ENCODE data around the gene CHIC1.
"Not testable (repeated sequence)": the region's sequence is repeated elsewhere in the genome, so short reads cannot be mapped to it uniquely, and the experiment has no call there.

Gene CHIC1

DNA sequence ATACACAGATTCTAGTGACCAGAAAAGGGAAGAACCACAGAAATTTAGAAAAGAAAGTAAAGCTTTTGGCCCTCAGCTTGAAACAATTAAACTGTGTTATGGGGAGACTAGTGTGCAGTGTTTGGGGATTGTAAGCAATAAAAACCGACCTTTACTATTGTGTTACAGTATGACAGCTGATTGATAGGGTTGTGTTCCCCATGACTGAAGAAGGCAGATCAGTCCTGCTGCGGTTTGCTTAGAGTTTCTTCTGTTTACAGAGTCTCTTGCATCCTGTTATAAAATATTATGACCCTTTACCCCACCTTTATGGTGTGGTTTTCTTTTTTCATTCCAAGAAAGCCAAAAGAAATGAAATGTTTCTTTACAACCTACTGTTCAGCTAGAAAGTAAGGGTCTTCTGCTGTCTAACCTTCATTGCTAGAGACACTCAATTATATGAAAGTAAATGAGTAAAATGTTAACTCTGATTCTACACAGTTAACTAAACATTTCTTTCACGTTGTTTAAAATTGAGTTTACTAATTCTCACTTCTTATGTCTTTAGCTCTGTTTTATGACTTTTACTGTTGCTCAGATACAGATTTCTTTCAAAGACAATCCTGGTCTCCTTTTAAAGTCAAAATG lies 18.1 kb downstream of the CHIC1 start:
- peak; percentile 69 for FAIRE-seq
- no peak for DNase-seq (ENCODE audit: insufficient read length, low spot score)
- no peak for TF ChIP-seq POU2F2 (IDR thresholded peaks at IDR 0.05; ENCODE audit: low read depth, low read length)
- no peak for TF ChIP-seq SPI1 (IDR thresholded peaks at IDR 0.05; ENCODE audit: low read depth, low read length)
- TF ChIP-seq TAF1 (IDR thresholded peaks at IDR 0.05; ENCODE audit: low read depth, low read length), result no peak
- no peak for TF ChIP-seq POLR2AphosphoS5 (IDR thresholded peaks at IDR 0.05; ENCODE audit: low read depth, low read length)
- no peak for TF ChIP-seq POLR2A (IDR thresholded peaks at IDR 0.05; ENCODE audit: low read depth, low read length)
- no peak for TF ChIP-seq PAX5 (IDR thresholded peaks at IDR 0.05; ENCODE audit: insufficient read depth, low read length, severe bottlenecking)

DNA sequence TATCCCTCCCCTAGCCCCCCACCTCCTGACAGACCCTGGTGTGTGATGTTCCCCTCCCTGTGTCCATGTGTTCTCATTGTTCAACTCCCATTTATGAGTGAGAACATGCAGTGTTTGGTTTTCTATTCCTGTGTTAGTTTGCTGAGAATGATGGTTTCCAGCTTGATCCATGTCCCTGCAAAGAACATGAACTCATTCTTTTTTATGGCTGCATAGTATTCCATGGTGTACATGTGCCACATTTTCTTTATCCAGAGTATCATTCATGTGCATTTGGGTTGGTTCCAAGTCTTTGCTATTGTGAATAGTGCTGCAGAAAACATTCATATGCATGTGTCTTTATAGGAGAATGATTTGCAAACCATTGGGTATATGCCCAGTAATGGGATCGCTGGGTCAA lies 34.8 kb downstream of the CHIC1 start:
- not testable (repeated sequence) for FAIRE-seq

DNA sequence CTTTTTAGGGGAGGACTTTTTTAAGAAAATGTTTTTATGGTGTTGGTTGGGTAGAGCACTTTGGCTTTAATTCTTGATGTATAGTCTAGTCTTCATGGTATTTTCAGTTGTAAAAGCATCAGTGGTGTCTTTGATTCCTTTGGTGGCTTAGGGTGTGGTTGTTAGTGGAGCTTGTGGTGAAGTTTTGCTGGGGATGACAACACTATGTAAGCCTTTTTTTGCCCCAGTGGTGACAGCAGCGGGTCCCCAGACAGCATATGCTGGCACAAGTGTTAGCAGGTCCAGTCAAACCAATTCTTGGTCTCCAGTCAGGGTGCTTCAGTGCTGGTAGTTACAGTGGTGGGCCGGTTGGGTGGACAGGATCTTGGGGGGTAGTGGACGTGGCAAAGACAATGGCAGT lies 52.0 kb downstream of the CHIC1 start:
- no peak for TF ChIP-seq POLR2AphosphoS5 (IDR thresholded peaks at IDR 0.05; ENCODE audit: low read depth, low read length)
- no peak for TF ChIP-seq TAF1 (IDR thresholded peaks at IDR 0.05; ENCODE audit: low read depth, low read length)
- no peak for TF ChIP-seq SPI1 (IDR thresholded peaks at IDR 0.05; ENCODE audit: low read depth, low read length)
- TF ChIP-seq POLR2A (IDR thresholded peaks at IDR 0.05; ENCODE audit: low read depth, low read length), result no peak
- TF ChIP-seq POU2F2 (IDR thresholded peaks at IDR 0.05; ENCODE audit: low read depth, low read length), result no peak
- no peak for TF ChIP-seq PAX5 (IDR thresholded peaks at IDR 0.05; ENCODE audit: insufficient read depth, low read length, severe bottlenecking)
- FAIRE-seq (no peak), DNase-seq (ENCODE audit: insufficient read length, low spot score) (no peak)

More for the DNA sequence above, 34.8 kb downstream of the CHIC1 start:
- DNase-seq (ENCODE audit: insufficient read length, low spot score), result not testable (repeated sequence)

DNA sequence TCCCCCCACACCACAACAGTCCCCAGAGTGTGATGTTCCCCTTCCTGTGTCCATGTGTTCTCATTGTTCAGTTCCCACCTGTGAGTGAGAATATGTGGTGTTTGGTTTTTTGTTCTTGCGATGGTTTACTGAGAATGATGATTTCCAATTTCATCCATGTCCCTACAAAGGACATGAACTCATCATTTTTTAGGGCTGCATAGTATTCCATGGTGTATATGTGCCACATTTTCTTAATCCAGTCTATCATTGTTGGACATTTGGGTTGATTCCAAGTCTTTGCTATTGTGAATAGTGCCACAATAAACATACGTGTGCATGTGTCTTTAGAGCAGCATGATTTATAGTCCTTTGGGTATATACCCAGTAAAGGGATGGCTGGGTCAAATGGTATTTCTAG lies 78.7 kb downstream of the CHIC1 start:
- not testable (repeated sequence) for DNase-seq (ENCODE audit: insufficient read length, low spot score); FAIRE-seq

DNA sequence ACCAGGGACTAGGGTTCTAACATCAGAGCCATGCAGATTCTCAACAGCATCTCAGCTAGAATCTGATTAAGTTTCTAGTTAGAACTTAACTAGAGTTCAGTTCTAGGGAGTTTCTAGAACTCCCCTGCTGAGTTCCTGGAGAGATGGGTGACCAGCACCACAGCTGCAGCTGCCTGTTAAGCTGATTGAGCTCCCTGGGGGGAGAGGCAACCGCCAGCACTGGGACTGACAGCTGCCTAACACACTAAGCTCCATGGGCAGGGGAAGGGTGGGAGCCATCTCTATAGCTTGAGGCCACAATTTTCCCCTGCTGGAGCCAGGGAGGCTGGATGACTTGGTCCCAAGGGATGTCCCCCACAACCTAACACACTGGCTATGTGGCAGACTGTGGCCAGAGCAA lies 84.2 kb downstream of the CHIC1 start:
- FAIRE-seq, result peak; percentile 61
- no peak for TF ChIP-seq PAX5 (IDR thresholded peaks at IDR 0.05; ENCODE audit: insufficient read depth, low read length, severe bottlenecking)
- no peak for TF ChIP-seq POLR2A (IDR thresholded peaks at IDR 0.05; ENCODE audit: low read depth, low read length)
- no peak for TF ChIP-seq POU2F2 (IDR thresholded peaks at IDR 0.05; ENCODE audit: low read depth, low read length)
- TF ChIP-seq SPI1 (IDR thresholded peaks at IDR 0.05; ENCODE audit: low read depth, low read length), result no peak
- TF ChIP-seq POLR2AphosphoS5 (IDR thresholded peaks at IDR 0.05; ENCODE audit: low read depth, low read length), result no peak
- no peak for TF ChIP-seq TAF1 (IDR thresholded peaks at IDR 0.05; ENCODE audit: low read depth, low read length)
- DNase-seq (ENCODE audit: insufficient read length, low spot score), result no peak

DNA sequence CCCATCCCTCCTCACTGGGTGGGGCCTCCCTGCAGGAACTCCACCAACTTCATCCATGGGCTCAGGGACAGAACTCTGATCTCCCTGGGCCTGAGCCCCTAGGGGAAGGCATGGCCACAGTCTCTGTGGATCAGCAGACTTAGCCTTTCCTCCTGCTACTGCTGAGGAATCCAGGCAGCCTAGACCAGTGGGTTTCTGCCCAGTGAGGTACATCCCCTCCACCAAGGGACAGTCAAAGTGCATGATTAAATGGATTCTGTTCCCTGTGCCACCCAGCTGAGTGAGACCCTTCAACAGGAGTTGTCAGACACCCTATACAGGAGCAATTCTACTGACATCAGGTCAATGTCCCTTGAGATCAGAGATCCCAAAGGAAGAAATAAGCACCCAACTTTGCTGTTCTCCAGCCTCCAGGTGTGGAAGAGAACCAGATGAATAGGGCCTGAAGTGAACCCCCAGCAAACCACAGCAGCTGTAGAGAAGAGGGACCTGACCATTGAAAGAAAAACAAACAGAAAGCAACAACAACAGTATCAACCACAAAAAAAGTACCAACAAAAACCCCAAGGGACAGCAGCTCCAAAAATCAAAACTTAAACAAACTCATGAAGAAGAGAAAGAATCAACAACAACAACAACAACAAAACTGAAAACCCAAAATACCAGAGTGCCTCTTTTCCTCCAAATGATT lies 84.8 kb downstream of the CHIC1 start:
- TF ChIP-seq POLR2A (IDR thresholded peaks at IDR 0.05; ENCODE audit: low read depth, low read length) (no peak), SPI1 (IDR thresholded peaks at IDR 0.05; ENCODE audit: low read depth, low read length) (no peak)
- DNase-seq (ENCODE audit: insufficient read length, low spot score) (no peak), FAIRE-seq (peak; percentile 26)

DNA sequence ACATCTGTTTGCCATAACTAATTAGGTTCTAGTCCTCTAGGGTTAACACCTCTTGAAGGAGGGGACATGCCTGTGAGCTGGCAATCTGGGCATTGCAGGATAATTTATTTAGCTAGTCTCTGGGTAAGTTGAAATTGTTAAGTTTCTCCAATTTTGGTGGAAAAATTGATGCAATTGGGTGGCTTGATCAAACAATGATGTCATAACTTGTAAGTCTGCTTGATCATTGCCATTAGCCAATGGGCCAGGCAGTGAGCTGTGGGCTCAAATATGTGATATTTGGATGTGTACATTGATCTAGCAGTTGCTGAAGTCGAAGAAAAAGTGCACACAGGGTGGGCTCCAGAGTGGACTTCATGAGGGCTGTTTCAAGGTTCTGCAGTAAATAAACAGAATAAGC lies 98.3 kb downstream of the CHIC1 start:
- not testable (repeated sequence) for FAIRE-seq; DNase-seq (ENCODE audit: insufficient read length, low spot score)

DNA sequence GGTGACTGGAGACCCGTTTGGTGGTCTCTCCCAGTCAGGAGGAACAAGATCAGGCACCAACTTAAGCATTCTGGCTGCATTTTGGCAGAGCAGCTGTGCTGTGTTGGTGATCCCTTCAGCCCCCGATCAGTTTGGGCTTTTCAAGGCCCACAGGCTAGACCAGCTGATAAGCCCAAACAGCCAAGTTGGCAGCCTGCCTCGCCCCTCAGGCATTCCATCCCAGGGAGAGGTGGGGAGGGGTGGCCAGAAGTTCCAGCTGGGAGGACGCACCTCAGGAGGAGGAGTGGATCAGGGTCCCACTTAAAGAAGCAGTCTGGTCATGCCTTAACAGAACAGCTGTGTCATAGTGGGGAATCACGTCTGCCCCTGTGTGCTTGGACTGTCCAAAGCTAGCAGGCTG lies 105.8 kb downstream of the CHIC1 start:
- DNase-seq (ENCODE audit: insufficient read length, low spot score), result no peak
- FAIRE-seq, result no peak
- TF ChIP-seq PAX5 (IDR thresholded peaks at IDR 0.05; ENCODE audit: insufficient read depth, low read length, severe bottlenecking) (no peak), POLR2AphosphoS5 (IDR thresholded peaks at IDR 0.05; ENCODE audit: low read depth, low read length) (no peak), SPI1 (IDR thresholded peaks at IDR 0.05; ENCODE audit: low read depth, low read length) (no peak), POLR2A (IDR thresholded peaks at IDR 0.05; ENCODE audit: low read depth, low read length) (no peak), POU2F2 (IDR thresholded peaks at IDR 0.05; ENCODE audit: low read depth, low read length) (no peak)

DNA sequence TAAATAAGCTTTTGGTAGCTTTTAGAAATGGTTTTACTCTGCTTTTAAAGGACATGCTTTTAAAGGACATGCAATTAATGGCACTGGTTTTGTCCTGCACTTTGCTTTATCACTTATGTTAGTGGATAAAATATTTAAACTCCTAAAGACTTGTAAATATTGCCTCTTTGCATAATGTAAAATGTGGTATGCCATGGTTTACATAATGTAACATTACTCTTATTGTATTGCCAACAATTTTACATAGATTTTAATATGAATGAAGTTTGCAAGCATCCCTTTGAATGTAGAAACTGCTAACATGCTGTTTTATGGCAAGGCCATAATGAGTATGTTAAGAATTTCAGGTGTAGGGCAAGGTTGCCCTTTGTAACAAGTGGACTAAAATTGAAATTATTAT lies 118.4 kb downstream of the CHIC1 start:
- FAIRE-seq (no peak), DNase-seq (ENCODE audit: insufficient read length, low spot score) (no peak)
- TF ChIP-seq TAF1 (IDR thresholded peaks at IDR 0.05; ENCODE audit: low read depth, low read length) (no peak), POU2F2 (IDR thresholded peaks at IDR 0.05; ENCODE audit: low read depth, low read length) (no peak), POLR2A (IDR thresholded peaks at IDR 0.05; ENCODE audit: low read depth, low read length) (no peak), PAX5 (IDR thresholded peaks at IDR 0.05; ENCODE audit: insufficient read depth, low read length, severe bottlenecking) (no peak), SPI1 (IDR thresholded peaks at IDR 0.05; ENCODE audit: low read depth, low read length) (no peak), POLR2AphosphoS5 (IDR thresholded peaks at IDR 0.05; ENCODE audit: low read depth, low read length) (no peak)

DNA sequence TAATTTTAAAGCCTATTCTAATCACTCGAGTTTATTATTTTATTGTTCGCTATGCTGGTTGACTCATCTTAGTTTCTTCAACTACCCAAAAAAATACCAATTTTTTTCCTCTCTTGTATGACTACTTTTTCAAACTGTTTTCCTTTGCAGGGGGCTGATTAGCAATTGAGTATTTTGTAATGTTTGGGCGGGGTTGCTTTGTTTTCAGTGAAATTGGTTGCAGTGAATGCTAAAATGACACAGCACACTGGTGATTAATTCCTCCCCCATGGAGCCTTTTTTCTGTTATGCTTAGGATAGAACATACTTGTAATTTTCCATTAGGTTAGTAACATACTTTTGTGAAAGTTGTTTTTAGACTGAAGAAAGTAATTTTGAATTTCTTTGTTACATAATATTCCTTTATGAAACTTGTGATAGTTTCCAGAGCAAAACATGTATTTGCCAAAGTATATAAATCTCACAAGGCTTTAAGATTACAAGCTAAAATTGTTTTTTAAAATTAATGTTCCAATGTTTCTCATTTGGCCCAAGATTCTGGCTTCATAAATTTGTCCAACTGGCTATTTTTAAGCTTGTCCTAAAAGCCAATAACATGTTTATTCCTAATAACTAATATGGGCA lies 120.4 kb downstream of the CHIC1 start:
- FAIRE-seq (no peak), DNase-seq (ENCODE audit: insufficient read length, low spot score) (no peak)
- TF ChIP-seq PAX5 (IDR thresholded peaks at IDR 0.05; ENCODE audit: insufficient read depth, low read length, severe bottlenecking), result no peak
- TF ChIP-seq POU2F2 (IDR thresholded peaks at IDR 0.05; ENCODE audit: low read depth, low read length), result no peak
- TF ChIP-seq TAF1 (IDR thresholded peaks at IDR 0.05; ENCODE audit: low read depth, low read length), result no peak
- TF ChIP-seq SPI1 (IDR thresholded peaks at IDR 0.05; ENCODE audit: low read depth, low read length), result no peak
- TF ChIP-seq POLR2AphosphoS5 (IDR thresholded peaks at IDR 0.05; ENCODE audit: low read depth, low read length), result no peak
- no peak for TF ChIP-seq POLR2A (IDR thresholded peaks at IDR 0.05; ENCODE audit: low read depth, low read length)

DNA sequence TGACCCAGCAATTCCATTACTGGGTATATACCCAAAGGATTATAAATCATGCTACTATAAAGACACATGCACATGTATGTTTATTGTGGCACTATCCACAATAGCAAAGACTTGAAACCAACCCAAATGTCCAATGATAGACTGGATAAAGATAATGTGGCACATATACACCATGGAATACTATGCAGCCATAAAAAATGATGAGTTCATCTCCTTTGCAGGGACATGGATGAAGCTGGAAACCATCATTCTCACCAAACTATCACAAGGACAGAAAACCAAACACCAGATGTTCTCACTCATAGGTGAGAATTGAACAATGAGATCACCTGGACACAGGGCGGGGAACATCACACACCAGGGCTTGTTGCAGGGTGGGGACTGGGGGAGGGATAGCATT lies 144.0 kb downstream of the CHIC1 start:
- FAIRE-seq; DNase-seq (ENCODE audit: insufficient read length, low spot score): not testable (repeated sequence)
